Liver (tissue), 3 donors: ENCODE measurements around the gene RBM20.

Experiments used
- CTCF ChIP-seq: fragments of 150-350 bp; IDR thresholded peaks from 2 replicates; pipeline ENCODE4 v1.5.1; 2017; ENCODE audit warnings: improper control_type of control experiment, low read depth, low read length; ENCODE audit not compliant: missing input control
- EGR1 ChIP-seq, 2 donors: IDR thresholded peaks; 2 replicates each; pipeline ENCODE4 v1.6.1; 2016 to 2018; ENCODE audit warnings: antibody characterized with exemption in 2 of 2, low read depth in 2 of 2
- FOXA1 ChIP-seq: IDR thresholded peaks from 2 replicates; pipeline ENCODE4 v1.6.1; 2016; ENCODE audit warnings: antibody characterized with exemption
- HNF4A ChIP-seq, 2 donors: conservative IDR thresholded peaks; 2 replicates each; pipeline ENCODE4 v1.6.1; 2016; ENCODE audit warnings: antibody characterized with exemption in 2 of 2, mild to moderate bottlenecking in 2 of 2
- JUND ChIP-seq, 2 donors: IDR thresholded peaks; 2 replicates each; pipeline ENCODE4 v1.6.1; 2016; ENCODE audit warnings: antibody characterized with exemption in 2 of 2
- RAD21 ChIP-seq, 2 donors: IDR thresholded peaks; 2 replicates each; pipeline ENCODE4 v1.6.1; 2016; ENCODE audit warnings: antibody characterized with exemption in 2 of 2, mild to moderate bottlenecking in 2 of 2
- REST ChIP-seq: IDR thresholded peaks from 2 replicates; pipeline ENCODE4 v1.6.1; 2016; ENCODE audit warnings: antibody characterized with exemption, mild to moderate bottlenecking
- RXRA ChIP-seq, 2 donors: IDR thresholded peaks; 2 replicates each; pipeline ENCODE4 v1.6.1; 2017 to 2018; ENCODE audit warnings: antibody characterized with exemption in 2 of 2, mild to moderate bottlenecking in 1 of 2
- SP1 ChIP-seq: IDR thresholded peaks from 2 replicates; pipeline ENCODE4 v1.6.1; 2018; ENCODE audit warnings: antibody characterized with exemption, mild to moderate bottlenecking
- YY1 ChIP-seq: IDR thresholded peaks from 2 replicates; pipeline ENCODE4 v1.6.1; 2016; ENCODE audit warnings: antibody characterized with exemption, mild to moderate bottlenecking
- ZBTB33 ChIP-seq: IDR thresholded peaks from 2 replicates; pipeline ENCODE4 v1.6.1; 2016; ENCODE audit warnings: antibody characterized with exemption
- TF ChIP-seq, protein P1 (sequence below): IDR thresholded peaks from 2 replicates; pipeline ENCODE4 v1.6.1; 2016; ENCODE audit warnings: antibody characterized with exemption
- TF ChIP-seq, protein P2 (sequence below): IDR thresholded peaks from 2 replicates; pipeline ENCODE4 v1.6.1; 2016; ENCODE audit warnings: antibody characterized with exemption
- donor health status: healthy.
- donor health status: healthy.

GRCh38 chr10:110619514-110620397 is 24.4 kb upstream of the RBM20 start:
- TF ChIP-seq CTCF = no peak
- TF ChIP-seq EGR1 (IDR thresholded peaks at IDR 0.05; ENCODE audit: low read depth in 2 of 2) = no peak
- TF ChIP-seq YY1 = no peak
- TF ChIP-seq JUND (IDR thresholded peaks at IDR 0.05) = no peak
- TF ChIP-seq SP1 = no peak
- TF ChIP-seq, protein P1, sequence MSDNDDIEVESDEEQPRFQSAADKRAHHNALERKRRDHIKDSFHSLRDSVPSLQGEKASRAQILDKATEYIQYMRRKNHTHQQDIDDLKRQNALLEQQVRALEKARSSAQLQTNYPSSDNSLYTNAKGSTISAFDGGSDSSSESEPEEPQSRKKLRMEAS = no peak
- TF ChIP-seq ZBTB33 = no peak
- no peak for TF ChIP-seq HNF4A (conservative IDR thresholded peaks at IDR 0.05)
- no peak for TF ChIP-seq FOXA1
- no peak for TF ChIP-seq RAD21 (IDR thresholded peaks at IDR 0.05)
- TF ChIP-seq RXRA (IDR thresholded peaks at IDR 0.05) = no peak
- TF ChIP-seq, protein P2, sequence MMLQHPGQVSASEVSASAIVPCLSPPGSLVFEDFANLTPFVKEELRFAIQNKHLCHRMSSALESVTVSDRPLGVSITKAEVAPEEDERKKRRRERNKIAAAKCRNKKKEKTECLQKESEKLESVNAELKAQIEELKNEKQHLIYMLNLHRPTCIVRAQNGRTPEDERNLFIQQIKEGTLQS = no peak
- TF ChIP-seq REST = no peak
